GM12878 (cell line): ENCODE results near the gene LRIT3. TPM values are rescaled to one million over a fixed set of nuclear protein-coding genes. Genes with fewer than 3 reads are reported as not detected.

Experiments
- ATAC-seq: fragments of 200-7000 bp; cut with Tn5 transposase; 3 replicates; pipeline ENCODE4 v1.9.1; 2020; ENCODE audit warnings: mild to moderate bottlenecking, moderate library complexity
- BruUV-seq: library from RNA; stranded (reverse); fragments of 400-500 nt; replicated peaks from 2 replicates; lab custom pipeline; 2021; lab: Mats Ljungman, UMichigan
- CTCF ChIA-PET: fragments of 300-600 bp; sonication (Branson Sonifier 250); formaldehyde crosslinking; extraction: SDS; loops from one replicate; lab custom pipeline; 2021; ENCODE audit warnings: inconsistent platforms; lab: Yijun Ruan, JAX
- POLR2A ChIA-PET: fragments of 350-600 bp; formaldehyde crosslinking; extraction: SDS; loops from one replicate; lab custom pipeline; 2021; ENCODE audit warnings: inconsistent platforms; lab: Charles Lee
- RAD21 ChIA-PET: fragments of 300-600 bp; sonication (Branson Sonifier 250); formaldehyde crosslinking; loops from one replicate; lab custom pipeline; 2023; ENCODE audit warnings: antibody characterized with exemption; ENCODE audit not compliant: unreplicated experiment; lab: Charles Lee
- SMC1A ChIA-PET: fragments of 300-600 bp; sonication (Branson Sonifier 250); formaldehyde crosslinking; loops from one replicate; lab custom pipeline; 2023; ENCODE audit not compliant: unreplicated experiment, uncharacterized antibody; lab: Charles Lee
- DNase-seq: peaks from one replicate; pipeline ENCODE4 v3.0.0-alpha.2; 2011; ENCODE audit warnings: low read depth, low spot score
- FAIRE-seq: peaks from 3 replicates; lab custom pipeline; 2011; peaks lifted over from hg19 to GRCh38; lab: Jason Lieb, UNC
- H2AFZ ChIP-seq: 2 replicates; pipeline ENCODE4 v1.6.0; 2011; ENCODE audit warnings: low read depth, low read length, control low read depth; ENCODE audit not compliant: control insufficient read depth
- H3K27ac ChIP-seq: 2 replicates; pipeline ENCODE4 v1.5.1; 2011; ENCODE audit warnings: control low read depth; ENCODE audit not compliant: control insufficient read depth, insufficient read depth
- H3K27me3 ChIP-seq, 2 experiments: replicated peaks in 1 of 2; 2 replicates each; pipeline versions ENCODE4 v1.6.0 to v1.6.1; 2011; ENCODE audit warnings: low read length in 1 of 2; ENCODE audit not compliant: control insufficient read depth in 2 of 2, insufficient read depth in 2 of 2
- H3K36me3 ChIP-seq, 2 experiments: 2 replicates each; pipeline ENCODE4 v1.5.1; 2011; ENCODE audit warnings: low read length in 1 of 2; ENCODE audit not compliant: control insufficient read depth in 2 of 2, insufficient read depth in 2 of 2
- H3K4me1 ChIP-seq: 2 replicates; pipeline ENCODE4 v1.6.1; 2011; ENCODE audit warnings: mild to moderate bottlenecking, low read length, moderate library complexity, mixed read lengths; ENCODE audit not compliant: control insufficient read depth, insufficient read depth
- H3K4me2 ChIP-seq: 2 replicates; pipeline ENCODE4 v1.6.0; 2011; ENCODE audit warnings: control low read depth; ENCODE audit not compliant: control insufficient read depth, insufficient read depth
- H3K4me3 ChIP-seq: fragments of 200-600 bp; sonication (generic); 2 replicates; pipeline ENCODE4 v1.5.1; 2016
- H3K79me2 ChIP-seq: 2 replicates; pipeline ENCODE4 v1.6.0; 2011; ENCODE audit warnings: low read length; ENCODE audit not compliant: control insufficient read depth, insufficient read depth
- H3K9ac ChIP-seq: 2 replicates; pipeline ENCODE4 v1.8.0; 2011; ENCODE audit warnings: low read length, control low read depth, mixed read lengths; ENCODE audit not compliant: control insufficient read depth, insufficient read depth
- H3K9me3 ChIP-seq: replicated peaks from 3 replicates; pipeline ENCODE4 v1.5.1; 2011; ENCODE audit warnings: mild to moderate bottlenecking, low read length; ENCODE audit not compliant: control insufficient read depth, insufficient read depth
- H4K20me1 ChIP-seq: 2 replicates; pipeline ENCODE4 v1.6.0; 2011; ENCODE audit not compliant: control insufficient read depth, insufficient read depth
- ATF3 ChIP-seq: IDR thresholded peaks from 2 replicates; pipeline ENCODE4 v1.6.1; 2011; ENCODE audit warnings: low read depth, mild to moderate bottlenecking, low read length, moderate library complexity, borderline replicate concordance; ENCODE audit errors: extremely low read depth
- ATF7 ChIP-seq: fragments of 450-650 bp; IDR thresholded peaks from 2 replicates; pipeline ENCODE4 v1.6.1; 2016; ENCODE audit warnings: low read depth, mild to moderate bottlenecking
- BACH1 ChIP-seq: fragments of 450-650 bp; IDR thresholded peaks from 2 replicates; pipeline ENCODE4 v1.6.1; 2017; ENCODE audit warnings: mild to moderate bottlenecking, borderline replicate concordance
- BCLAF1 ChIP-seq: fragments of 450-650 bp; IDR thresholded peaks from 2 replicates; pipeline ENCODE4 v1.6.1; 2017; ENCODE audit warnings: antibody characterized with exemption, mild to moderate bottlenecking, moderate library complexity
- CBFB ChIP-seq: IDR thresholded peaks from 2 replicates; pipeline ENCODE4 v1.6.1; 2016; ENCODE audit warnings: antibody characterized with exemption, low read depth
- CREB1 ChIP-seq: IDR thresholded peaks from 2 replicates; pipeline ENCODE4 v1.6.1; 2012; ENCODE audit warnings: low read depth, mild to moderate bottlenecking, inconsistent platforms
- DPF2 ChIP-seq: fragments of 450-650 bp; IDR thresholded peaks from 2 replicates; pipeline ENCODE4 v1.6.1; 2017; ENCODE audit warnings: mild to moderate bottlenecking
- EED ChIP-seq: sonication (generic); IDR thresholded peaks from 2 replicates; pipeline ENCODE4 v1.6.1; 2016; ENCODE audit warnings: antibody characterized with exemption, low read depth
- FOXM1 ChIP-seq: IDR thresholded peaks from 2 replicates; pipeline ENCODE4 v1.6.1; 2012; ENCODE audit warnings: low read depth, mild to moderate bottlenecking, inconsistent platforms, low read length, moderate library complexity
- GABPA ChIP-seq: IDR thresholded peaks from 2 replicates; pipeline ENCODE4 v1.6.1; 2014; ENCODE audit warnings: antibody characterized with exemption, low read depth, mild to moderate bottlenecking, inconsistent platforms
- RFX5 ChIP-seq: IDR thresholded peaks from 2 replicates; pipeline ENCODE4 v1.6.1; 2011; ENCODE audit warnings: low read depth, low read length, improper control_type of control experiment
- SREBF2 ChIP-seq: IDR thresholded peaks from 2 replicates; pipeline ENCODE4 v1.6.1; 2012; ENCODE audit warnings: mild to moderate bottlenecking, low read length
- SRF ChIP-seq, 2 experiments: IDR thresholded peaks; 2 replicates each; pipeline ENCODE4 v1.6.1; 2011; ENCODE audit warnings: low read depth in 2 of 2, low read length in 2 of 2, mild to moderate bottlenecking in 1 of 2, moderate library complexity in 1 of 2
- ZBED1 ChIP-seq: IDR thresholded peaks from 2 replicates; pipeline ENCODE4 v1.6.1; 2016; ENCODE audit warnings: borderline replicate concordance
- ZNF274 ChIP-seq: IDR thresholded peaks from one replicate; pipeline ENCODE4 v1.8.0; 2011; ENCODE audit not compliant: insufficient read length, insufficient read depth
- ZNF592 ChIP-seq: fragments of 450-650 bp; IDR thresholded peaks from 2 replicates; pipeline ENCODE4 v1.6.1; 2017; ENCODE audit warnings: mild to moderate bottlenecking, moderate library complexity
- WGBS: methylation state at CpG from one replicate; pipeline ENCODE4 v1.1.6; 2016; ENCODE audit warnings: low lambda C conversion rate; ENCODE audit not compliant: insufficient replicate concordance, insufficient coverage; ENCODE audit errors: missing lambda C conversion rate; 5-methylcytosine and 5-hydroxymethylcytosine counted together
- in situ Hi-C: fragments of 300-500 bp; cut with MboI; formaldehyde crosslinking; loops from 9 replicates; pipeline ENCODE4 v1.14.3; 2018; ENCODE audit warnings: mixed read lengths
- intact Hi-C: fragments of 100-400 bp; cut with micrococcal nuclease; formaldehyde crosslinking; loops from one replicate; pipeline ENCODE4 v1.14.2; 2022; ENCODE audit not compliant: unreplicated experiment
- polyA plus RNA-seq, 11 experiments: library from polyadenylated mRNA; depleted of rRNA in 4 of 11; unstranded in 6 of 11; stranded (reverse) in 5 of 11; fragments of >200 nt; fragmentation: Nextera tagmentation in 4 of 11; fragmentation: Illumina TruSeq in 1 of 11; extraction: Ambion mirVana in 4 of 11; extraction: Trizol in 1 of 11; gene quantifications; 1 replicate in 1 of 11; 2 replicates in 10 of 11; pipeline versions ENCODE4 v1.2.1 to v1.2.3, GENCODE V29; 2011 to 2016; ENCODE audit warnings: inconsistent platforms in 2 of 11, missing spikeins in 2 of 11, low read depth in 1 of 11
- total RNA-seq, 4 experiments: library from RNA; depleted of rRNA in 3 of 4; stranded (reverse); fragments of >200 nt in 3 of 4; fragmentation: Illumina TruSeq in 1 of 4; extraction: Trizol in 1 of 4; gene quantifications; 2 replicates each; pipeline versions ENCODE4 v1.2.1 to v1.2.3, GENCODE V29; 2013 to 2021

Gene LRIT3
- total and polyA plus RNA-seq, 10 of the 15 experiments (the other 5 are each of a cell fraction or from before 2014, with no cell fraction given): 0.04 to 0.20 (median 0.10) TPM; not detected in 6

DNA sequence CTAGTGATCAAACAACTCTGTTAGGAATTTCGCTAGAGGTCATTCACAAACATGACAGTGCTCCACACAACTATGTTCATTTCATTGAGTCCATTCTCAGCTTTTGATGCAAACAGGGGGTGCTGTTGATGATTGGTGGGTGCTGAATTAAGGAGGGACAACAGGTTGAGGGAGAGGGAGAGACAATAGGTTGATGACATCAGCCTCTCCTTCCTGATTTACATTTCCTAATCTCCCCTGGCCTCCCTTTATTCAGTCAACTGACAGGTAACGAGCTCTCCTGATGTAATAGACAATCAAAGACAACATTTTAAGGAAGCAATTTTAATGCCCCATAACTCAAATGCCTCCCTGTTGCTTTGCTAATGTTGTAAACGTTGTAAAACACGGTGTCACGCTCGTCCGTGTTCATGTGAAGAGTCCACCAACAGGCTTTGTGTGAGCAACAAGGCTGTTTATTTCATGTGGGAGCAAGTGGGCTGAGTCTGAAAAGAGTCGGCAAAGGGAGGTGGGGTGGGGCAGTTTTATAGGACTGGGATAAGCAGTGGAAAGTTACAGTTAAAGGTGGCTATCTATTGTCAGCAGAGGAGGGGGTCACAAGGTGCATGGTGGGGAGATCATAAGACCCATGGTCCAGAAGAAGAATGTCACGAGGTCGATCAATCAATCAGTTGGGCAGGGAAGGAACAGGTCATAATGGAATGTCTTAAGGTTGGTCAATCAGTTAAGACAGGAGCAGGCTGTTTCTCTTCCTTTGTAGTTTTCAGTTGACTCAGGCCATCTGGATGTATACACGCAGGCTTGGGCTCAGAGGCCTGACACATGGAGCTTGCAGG, 37.1 kb upstream of the LRIT3 start:
- 64% methylated on average over 11 of the region's 11 CpGs for WGBS
- Histone ChIP-seq H4K20me1 (no peaks in the 10 kb centered on the region), H3K36me3 (no peaks in the 10 kb centered on the region), H3K27ac (no peak overlapping the region), H3K4me1 (no peaks in the 10 kb centered on the region), H3K4me2 (no peak overlapping the region), H3K79me2 (peaks cover 4% of the 10 kb centered on the region), H3K4me3 (no peak overlapping the region), H2AFZ (no peak overlapping the region), H3K9me3 (no peaks in the 10 kb centered on the region), H3K27me3 (no peaks in the 10 kb centered on the region), H3K9ac (no peak overlapping the region)
- RAD21 ChIA-PET: no interaction called here
- DNase-seq (no peak), FAIRE-seq (no peak), ATAC-seq (no peak)
- SMC1A ChIA-PET: interaction anchor here (0.6 to 1.6 kb wide), 2 partner anchors 9 to 379 kb away, joined by 3 read pairs; no protein-coding TSS in a partner anchor
- intact Hi-C loops (loop anchor here (10.0 kb wide), 1 partner anchor 384 kb away; the partner anchor contains the start of gene ELOVL6), in situ Hi-C loops (loop anchor here (5.0 kb wide), 1 partner anchor 383 kb away; no protein-coding TSS in a partner anchor)
- POLR2A ChIA-PET: interaction anchor here (0.5 kb wide), 1 partner anchor 53 kb away, joined by 4 read pairs; no protein-coding TSS in a partner anchor
- no TSS peak for BruUV-seq
- CTCF ChIA-PET: no interaction called here
- no peak for TF ChIP-seq DPF2
- TF ChIP-seq ZNF592: no peak
- no peak for TF ChIP-seq BACH1
- TF ChIP-seq ZBED1: no peak
- no peak for TF ChIP-seq ATF7
- no peak for TF ChIP-seq SRF (IDR thresholded peaks at IDR 0.05; ENCODE audit: low read depth in 2 of 2, low read length in 2 of 2)
- TF ChIP-seq ZNF274: no peak
- no peak for TF ChIP-seq EED
- TF ChIP-seq SREBF2: no peak
- TF ChIP-seq ATF3: no peak
- no peak for TF ChIP-seq CREB1
- TF ChIP-seq RFX5: no peak
- TF ChIP-seq GABPA: no peak
- TF ChIP-seq CBFB: no peak
- no peak for TF ChIP-seq FOXM1
- no peak for TF ChIP-seq BCLAF1
